HUDEP-2 (cell line): ENCODE measurements around the gene FBN3.
A peak's percentile ranks its signal among the peaks of the same experiment; 100 is the strongest.

Experiments
- DNase-seq, 76 experiments: peaks; one replicate each; lab custom pipeline; 2025; ENCODE audit not compliant: unreplicated experiment in 76 of 76; lab: John Stamatoyannopoulos, UW

Gene FBN3

GRCh38 chr19:8065875-8066261 is 83.5 kb downstream of the FBN3 start:
- no peak for DNase-seq

GRCh38 chr19:8064911-8065874 is 84.2 kb downstream of the FBN3 start:
- DNase-seq = no peak

DNA sequence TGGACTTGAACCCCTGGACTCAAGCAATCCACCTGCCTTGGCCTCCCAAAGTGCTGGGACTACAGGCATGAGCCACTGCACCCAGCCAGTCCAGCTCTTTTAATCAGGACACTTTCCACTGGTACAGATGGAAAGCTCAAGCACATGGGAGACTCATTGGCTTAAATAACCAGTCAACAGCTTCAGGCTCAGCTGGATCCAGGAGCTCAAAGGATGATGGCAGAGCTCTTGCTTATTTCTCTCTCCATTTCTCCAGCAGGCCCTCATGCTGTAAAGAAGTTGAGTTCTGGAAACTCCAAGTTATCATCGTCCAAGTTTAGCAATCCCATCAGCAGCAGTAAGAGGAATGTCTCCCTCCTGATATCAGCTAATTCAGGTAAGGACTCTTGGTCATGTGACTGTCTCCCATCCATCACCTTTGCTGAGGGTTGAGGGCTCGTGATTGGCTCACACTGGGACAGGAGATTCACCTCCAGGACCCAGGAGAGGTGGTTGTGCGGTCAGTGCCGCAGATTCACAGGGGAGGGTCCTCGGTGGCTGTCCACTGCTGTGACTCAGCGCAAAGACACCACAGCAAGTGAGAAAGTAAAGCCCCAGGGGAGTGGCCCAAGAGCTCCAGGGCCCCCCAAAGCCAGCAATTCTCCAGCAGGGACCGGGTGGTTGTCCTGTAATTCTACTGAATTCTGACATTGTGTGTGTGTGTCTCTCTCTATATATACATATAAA is 91.7 kb downstream of the FBN3 start:
- DNase-seq = no peak

DNA sequence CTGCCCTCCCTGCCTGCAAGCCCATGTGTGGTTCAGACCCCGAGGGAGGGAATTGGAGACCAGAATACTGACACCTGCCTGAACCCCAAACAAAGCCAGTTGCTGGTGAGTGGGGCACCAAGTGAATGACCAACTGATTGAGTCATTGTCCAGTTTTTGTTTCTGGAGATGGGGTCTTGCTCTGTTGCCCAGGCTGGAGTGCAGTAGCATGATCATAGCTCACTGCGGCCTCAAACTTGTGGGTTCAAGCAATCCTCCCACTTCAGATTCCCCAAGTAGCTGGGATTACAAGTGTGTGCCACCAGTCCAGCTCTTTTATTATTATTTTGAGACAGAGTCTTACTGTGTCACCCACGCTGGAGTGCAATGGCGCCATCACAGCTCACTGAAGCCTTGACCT is 92.9 kb downstream of the FBN3 start:
- DNase-seq = no peak

DNA sequence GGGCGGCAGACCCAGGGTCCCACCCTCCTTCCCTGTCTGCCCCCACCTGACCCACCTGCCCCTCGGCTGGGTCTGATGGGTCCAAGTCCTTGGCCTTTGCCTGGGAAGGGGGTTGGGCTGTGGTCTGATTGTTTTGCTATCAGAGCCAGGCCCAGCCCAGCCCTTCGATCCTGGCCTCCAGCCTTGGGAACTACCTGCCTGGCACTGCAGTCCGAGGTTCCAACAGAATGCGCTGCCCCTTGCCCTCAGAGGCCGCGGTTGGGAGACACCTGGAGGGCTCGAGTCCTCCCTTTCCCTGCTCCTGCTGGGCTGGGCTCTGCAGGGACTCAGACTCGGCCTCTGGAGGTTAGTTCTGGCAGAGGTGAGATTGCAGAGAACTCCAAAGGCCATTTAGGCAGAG is 95.2 kb downstream of the FBN3 start:
- no peak for DNase-seq

- DNase-seq = no peak
Observed at GRCh38 chr19:8052464-8052859, 96.9 kb downstream of the FBN3 start, which contains the start of gene CCL25. Gene CCL25, plus strand, starts transcription at chr19:8052760. Its CDS starts 290 bp downstream, at chr19:8053050.

DNA sequence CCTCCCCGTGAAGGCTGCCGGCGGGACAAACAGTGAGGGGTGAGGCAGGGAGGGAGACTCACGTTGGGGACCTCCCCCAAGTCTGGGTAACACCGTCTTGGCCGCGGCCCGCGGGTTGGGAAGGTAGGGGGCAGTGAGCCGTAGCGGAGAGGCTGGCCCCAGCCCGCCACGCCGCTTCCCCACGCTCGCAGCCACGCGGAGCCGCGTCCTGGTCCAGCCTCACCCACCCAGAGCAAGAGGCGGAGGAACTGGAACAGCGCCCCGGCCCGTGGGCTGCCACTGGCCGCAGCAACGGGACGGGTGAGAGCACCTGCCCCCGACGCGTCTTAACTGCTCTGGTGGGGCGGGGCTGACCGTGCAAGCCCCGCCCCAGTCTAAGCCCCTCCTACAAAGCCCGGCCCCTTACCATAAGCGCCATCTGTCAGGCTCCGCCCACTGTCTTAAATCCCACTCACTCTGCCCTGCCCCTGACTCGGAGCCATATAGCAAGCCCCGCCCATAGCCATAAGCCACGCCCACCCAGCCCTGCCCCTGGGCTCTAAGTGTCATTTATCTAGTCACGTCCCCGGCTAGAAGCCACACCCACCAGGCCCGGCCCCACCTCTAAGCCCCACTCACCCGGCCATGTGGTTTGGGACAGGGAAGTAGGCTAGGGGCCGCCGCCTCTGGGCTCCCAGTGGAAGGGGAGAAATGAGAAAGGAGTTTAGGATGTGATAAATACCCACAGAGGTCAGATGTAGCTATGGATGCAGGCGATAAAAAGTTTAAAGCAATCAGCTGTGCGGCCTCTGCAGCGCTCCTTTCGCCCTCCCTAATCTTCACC is 98.9 kb downstream of the FBN3 start:
- peak; percentile 93 to 100 (median 100) for DNase-seq

GRCh38 chr19:8046569-8047165 is 102.7 kb downstream of the FBN3 start:
- DNase-seq = peak in 1 of 76 experiments; percentile 12

DNA sequence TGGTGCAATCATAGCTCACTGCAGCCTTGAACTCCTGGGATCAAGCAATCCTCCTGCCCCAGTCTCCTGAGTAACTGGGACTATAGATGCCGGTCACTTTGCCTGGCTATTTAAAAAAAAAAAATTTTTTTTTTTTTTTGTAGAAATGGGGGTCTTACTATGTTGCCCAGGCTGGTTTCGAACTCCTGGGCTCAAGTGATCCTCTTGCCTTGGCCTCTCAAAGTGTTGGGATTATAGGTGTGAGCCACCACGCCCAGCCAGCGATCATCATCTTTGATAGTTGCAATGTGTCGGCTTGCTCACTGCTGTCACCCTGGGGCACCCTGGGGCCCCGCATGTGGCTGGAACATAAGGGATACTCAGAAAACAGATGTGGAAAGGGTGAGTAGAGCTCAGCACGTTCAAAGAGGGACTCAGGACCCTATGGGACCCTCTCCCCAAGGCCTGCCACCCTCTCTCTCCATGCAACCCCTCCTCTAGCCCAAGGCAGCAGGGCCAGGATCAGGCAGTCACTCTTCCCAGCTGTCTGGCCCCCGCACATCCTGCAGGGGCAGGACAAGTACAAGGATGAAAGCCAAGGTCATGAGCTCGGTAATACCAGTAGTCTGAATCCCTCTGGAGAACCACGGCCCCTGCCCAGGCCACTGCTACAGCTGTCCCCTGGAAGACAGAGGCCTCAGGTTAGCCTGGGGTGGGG is 103.4 kb downstream of the FBN3 start:
- peak in 7 of 76 experiments; percentile 14 to 38 (median 21) for DNase-seq

DNA sequence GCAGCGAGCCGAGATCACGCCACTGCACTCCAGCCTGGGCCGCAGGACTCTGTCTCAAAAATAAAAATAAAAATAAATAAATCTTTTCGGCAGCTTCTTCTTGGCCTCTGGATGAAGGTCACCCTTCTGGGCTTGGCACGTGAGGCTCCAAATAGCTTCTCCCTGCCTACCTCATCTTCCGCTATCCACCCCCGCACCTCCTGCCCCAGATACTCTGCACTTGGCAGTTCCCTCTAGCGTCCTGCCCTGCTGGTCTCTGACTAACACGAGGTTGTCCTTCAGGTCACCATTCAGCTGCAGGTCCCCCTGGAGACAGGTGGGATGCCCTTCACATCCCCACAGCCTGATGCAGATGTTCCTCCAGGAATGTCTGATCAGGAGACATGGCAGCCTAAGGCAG is 105.4 kb downstream of the FBN3 start:
- DNase-seq = no peak

DNA sequence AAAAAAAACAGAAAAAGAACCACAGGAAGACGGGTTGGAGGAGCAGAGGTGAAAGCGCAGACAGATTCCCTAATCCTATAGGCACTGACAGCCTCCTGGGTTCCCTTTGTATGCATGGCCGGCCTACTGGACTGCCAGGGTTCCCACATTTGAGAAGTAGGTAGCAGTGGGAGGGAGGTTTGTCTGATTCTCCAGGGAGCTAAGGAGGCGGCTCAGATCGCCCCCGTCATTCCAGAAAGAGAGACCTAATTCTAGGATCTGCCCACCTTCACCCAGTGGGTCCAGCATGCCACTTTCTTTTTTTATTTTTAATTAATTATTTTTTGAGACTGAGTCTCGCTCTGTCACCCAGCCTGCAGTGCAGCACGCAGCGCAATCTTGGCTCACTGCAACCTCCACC is 106.5 kb downstream of the FBN3 start:
- no peak for DNase-seq

GRCh38 chr19:8041531-8041931 is 107.9 kb downstream of the FBN3 start:
- DNase-seq = peak in 1 of 76 experiments; percentile 15

- DNase-seq = no peak
Observed at GRCh38 chr19:8039231-8039630, 110.2 kb downstream of the FBN3 start.

GRCh38 chr19:8038815-8039214 is 110.6 kb downstream of the FBN3 start:
- no peak for DNase-seq

GRCh38 chr19:8036434-8037099 is 112.8 kb downstream of the FBN3 start:
- no peak for DNase-seq

- no peak for DNase-seq
Observed at GRCh38 chr19:8034178-8034525, 115.2 kb downstream of the FBN3 start.

DNA sequence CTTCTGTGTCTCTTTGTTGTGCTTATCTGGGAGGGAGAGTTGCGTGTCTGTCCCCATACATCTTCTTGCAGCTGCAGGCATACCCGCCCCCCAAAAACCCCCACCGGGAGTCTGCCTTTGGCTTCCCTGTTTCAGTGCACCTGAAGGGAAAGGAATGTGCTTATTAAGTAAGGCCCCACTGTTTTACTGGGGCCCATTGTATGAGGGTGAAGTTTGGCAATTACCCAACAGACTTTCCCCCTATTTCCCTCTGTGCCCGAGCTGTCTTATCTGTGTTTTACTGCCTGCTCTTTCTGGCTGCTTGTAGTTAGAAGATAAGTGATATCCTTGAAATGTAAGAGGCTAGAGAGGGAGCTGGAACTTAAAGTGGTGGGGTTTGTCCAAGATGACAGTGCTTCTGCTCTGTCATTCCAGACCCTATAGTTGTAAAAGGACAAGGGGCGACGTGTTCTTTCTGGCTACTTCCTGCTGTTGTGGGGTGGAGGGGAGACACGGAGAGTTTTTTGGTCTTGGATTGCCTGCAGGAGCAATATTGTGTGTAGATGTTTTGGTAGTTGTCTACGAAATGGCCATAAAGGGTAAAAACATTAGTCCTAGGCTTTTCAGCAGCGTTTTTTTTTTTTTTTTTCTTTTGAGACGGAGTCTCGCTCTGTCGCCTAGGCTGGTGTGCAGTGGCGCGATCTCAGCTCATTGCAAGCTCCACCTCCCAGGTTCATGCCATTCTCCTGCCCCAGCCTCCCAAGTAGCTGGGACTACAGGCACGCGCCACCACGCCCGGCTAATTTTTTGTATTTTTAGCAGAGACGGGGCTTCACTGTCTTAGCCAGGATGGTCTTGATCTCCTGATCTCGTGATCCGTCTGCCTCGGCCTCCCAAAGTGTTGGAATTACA is 115.9 kb downstream of the FBN3 start:
- peak; percentile 43 to 97 (median 82) for DNase-seq

- no peak for DNase-seq
Observed at GRCh38 chr19:8030960-8031359, 118.4 kb downstream of the FBN3 start.
